ENCODE data around the gene PLCB3. TPM values are rescaled to one million over a fixed set of nuclear protein-coding genes. Genes with fewer than 3 reads are reported as not detected.
A peak's percentile ranks its signal among the peaks of the same experiment; 100 is the strongest.

PLCB3 gene
- total RNA-seq, 2 donors from 2014 or later: 86.9 to 108 TPM

- peaks cover 17% of the 10 kb centered on the region for H3K4me1 ChIP-seq
- H3K9ac ChIP-seq (ENCODE audit: low read depth in 2 of 2, low read length in 2 of 2): no peak overlapping the region
- H3K27ac ChIP-seq: peak overlapping the region; percentile 85
- no peak for DNase-seq
- TF ChIP-seq CTCF (IDR thresholded peaks at IDR 0.05): no peak
- no peak overlapping the region for H3K4me3 ChIP-seq
- H3K27me3 ChIP-seq: no peaks in the 10 kb centered on the region
- H3K9me3 ChIP-seq: no peaks in the 10 kb centered on the region
- peaks cover under 1% of the 10 kb centered on the region for H3K36me3 ChIP-seq
- intact Hi-C loops (cut with DNase I): no loop called here
These were observed 42.4 kb upstream of the PLCB3 start for GRCh38 chr11:64208796-64209562.

DNA sequence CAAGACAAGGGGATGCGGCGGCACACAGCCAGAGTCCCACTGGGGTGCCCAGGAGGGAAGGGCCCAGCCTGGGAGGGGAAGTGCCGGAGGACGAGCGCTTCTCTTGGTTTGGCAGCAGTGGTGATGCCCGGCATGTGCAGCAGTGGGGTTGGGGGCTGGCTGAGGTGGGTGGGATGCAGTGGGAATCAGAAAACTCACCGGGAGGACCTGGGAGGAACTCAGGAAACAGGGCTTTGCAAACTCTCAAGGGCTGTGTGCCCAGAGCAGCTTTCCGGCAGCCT, 41.8 kb upstream of the PLCB3 start:
- Histone ChIP-seq H3K4me3 (no peak overlapping the region), H3K27ac (no peak overlapping the region), H3K9ac (ENCODE audit: low read depth in 2 of 2, low read length in 2 of 2) (no peak overlapping the region), H3K27me3 (no peaks in the 10 kb centered on the region), H3K4me1 (peaks cover 17% of the 10 kb centered on the region), H3K36me3 (no peaks in the 10 kb centered on the region), H3K9me3 (no peaks in the 10 kb centered on the region)
- no peak for TF ChIP-seq CTCF (IDR thresholded peaks at IDR 0.05)
- DNase-seq: no peak
- intact Hi-C loops (cut with DNase I): no loop called here

GRCh38 chr11:64210301-64211020, 40.9 kb upstream of the PLCB3 start:
- intact Hi-C loops (cut with DNase I): no loop called here

GRCh38 chr11:64211181-64211872, 40.0 kb upstream of the PLCB3 start:
- no peaks in the 10 kb centered on the region for H3K27me3 ChIP-seq
- H3K27ac ChIP-seq: no peak overlapping the region
- peaks cover 5% of the 10 kb centered on the region for H3K4me1 ChIP-seq
- H3K36me3 ChIP-seq: no peaks in the 10 kb centered on the region
- H3K4me3 ChIP-seq: no peak overlapping the region
- no peak overlapping the region for H3K9ac ChIP-seq (ENCODE audit: low read depth in 2 of 2, low read length in 2 of 2)
- intact Hi-C loops (cut with DNase I): no loop called here
- no peak for DNase-seq
- TF ChIP-seq CTCF (IDR thresholded peaks at IDR 0.05): no peak
- no peaks in the 10 kb centered on the region for H3K9me3 ChIP-seq

More at GRCh38 chr11:64210301-64211020, 40.9 kb upstream of the PLCB3 start:
- Histone ChIP-seq H3K9ac (ENCODE audit: low read depth in 2 of 2, low read length in 2 of 2) (no peak overlapping the region), H3K4me3 (no peak overlapping the region), H3K4me1 (peaks cover 12% of the 10 kb centered on the region), H3K27ac (no peak overlapping the region), H3K9me3 (no peaks in the 10 kb centered on the region), H3K27me3 (no peaks in the 10 kb centered on the region), H3K36me3 (no peaks in the 10 kb centered on the region)
- TF ChIP-seq CTCF (IDR thresholded peaks at IDR 0.05): no peak
- DNase-seq: no peak

DNA sequence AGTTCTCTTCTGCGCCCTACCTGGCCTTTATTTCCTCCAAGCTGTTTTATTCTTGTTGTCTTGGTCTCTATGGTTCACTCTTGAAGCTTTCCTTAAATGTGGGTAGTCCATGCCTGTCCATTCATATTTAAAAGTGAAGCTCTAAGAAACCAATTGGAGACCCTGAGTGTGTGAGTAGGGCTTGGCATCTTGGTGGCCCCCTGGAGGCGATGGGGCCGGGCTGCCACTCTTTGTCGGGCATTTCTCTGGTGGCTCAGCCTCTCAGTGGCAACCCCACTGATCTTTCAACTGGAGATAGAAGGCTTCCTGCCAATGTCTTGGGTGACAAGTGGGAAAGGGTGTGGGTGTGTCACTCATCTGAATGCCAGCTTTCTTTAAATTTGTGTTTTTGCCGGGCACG, 34.5 kb upstream of the PLCB3 start:
- Histone ChIP-seq H3K27me3 (no peaks in the 10 kb centered on the region), H3K9ac (ENCODE audit: low read depth in 2 of 2, low read length in 2 of 2) (no peak overlapping the region), H3K4me1 (no peaks in the 10 kb centered on the region), H3K4me3 (no peak overlapping the region), H3K27ac (no peak overlapping the region), H3K36me3 (no peaks in the 10 kb centered on the region), H3K9me3 (no peaks in the 10 kb centered on the region)
- no peak for DNase-seq
- TF ChIP-seq CTCF (IDR thresholded peaks at IDR 0.05): no peak
- intact Hi-C loops (cut with DNase I): no loop called here
